GM12873 (cell line): ENCODE data around the gene SEPTIN10.

ENCODE experiments used
- CTCF ChIP-seq: IDR thresholded peaks from 2 replicates; pipeline ENCODE4 v1.5.1; 2012; ENCODE audit warnings: low read depth, mild to moderate bottlenecking, moderate library complexity, low read length, control low read depth; ENCODE audit not compliant: insufficient read depth; ENCODE audit errors: missing control alignments

SEPTIN10 gene

GRCh38 chr2:109527846-109528705, 85.7 kb downstream of the SEPTIN10 start:
- no peak for TF ChIP-seq CTCF

GRCh38 chr2:109527079-109527478, 86.7 kb downstream of the SEPTIN10 start:
- no peak for TF ChIP-seq CTCF

GRCh38 chr2:109526442-109526970, 87.3 kb downstream of the SEPTIN10 start:
- no peak for TF ChIP-seq CTCF

DNA sequence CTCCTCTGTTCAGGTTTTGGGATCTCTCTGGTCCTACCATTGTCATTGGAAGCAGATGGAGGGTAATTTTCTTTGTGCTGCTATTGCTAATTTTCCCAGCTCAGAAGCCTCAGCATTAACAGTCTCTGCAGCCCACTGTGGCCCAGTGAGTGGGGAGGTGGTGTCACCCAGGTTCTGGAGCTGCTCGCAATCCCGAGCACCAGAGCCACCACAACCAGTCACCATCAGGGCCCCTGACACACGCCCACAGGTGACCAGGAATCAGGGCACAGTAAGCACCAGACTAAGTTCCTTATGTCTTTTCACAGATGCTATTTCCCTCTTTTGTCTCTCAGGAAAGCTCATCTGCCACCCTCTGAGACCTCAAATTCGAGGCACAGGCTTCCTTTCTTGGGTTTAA, 87.9 kb downstream of the SEPTIN10 start:
- no peak for TF ChIP-seq CTCF

- no peak for TF ChIP-seq CTCF
These were observed 90.0 kb downstream of the SEPTIN10 start for GRCh38 chr2:109523536-109524361.

- no peak for TF ChIP-seq CTCF
These were observed 90.6 kb downstream of the SEPTIN10 start for GRCh38 chr2:109523121-109523520.

- no peak for TF ChIP-seq CTCF
These were observed 91.7 kb downstream of the SEPTIN10 start for GRCh38 chr2:109522063-109522374.
